H7 (cell line): ENCODE data around the gene TMEM232. TPM values are rescaled to one million over a fixed set of nuclear protein-coding genes. Genes with fewer than 3 reads are reported as not detected.

Source experiments
- DNase-seq: peaks from one replicate; pipeline ENCODE4 v3.0.0; 2012
- H3K27me3 ChIP-seq: 2 replicates; pipeline ENCODE4 v1.6.0; 2011; ENCODE audit warnings: mild to moderate bottlenecking, low read length; ENCODE audit not compliant: control insufficient read depth, insufficient read depth
- H3K36me3 ChIP-seq: replicated peaks from 2 replicates; pipeline ENCODE4 v1.5.1; 2011; ENCODE audit warnings: low read length; ENCODE audit not compliant: control insufficient read depth, insufficient read depth
- H3K4me3 ChIP-seq: 2 replicates; pipeline ENCODE4 v1.5.1; 2011; ENCODE audit warnings: low read depth, mild to moderate bottlenecking, control low read depth, low read length, moderate library complexity; ENCODE audit not compliant: insufficient read depth
- total RNA-seq: library from RNA; depleted of rRNA; stranded (reverse); fragments of >200 nt; shearing (Covaris generic); gene quantifications from 2 replicates; pipeline ENCODE4 v1.2.3, GENCODE V29; 2014

The TMEM232 gene
- total RNA-seq, 1 experiment from 2014 or later, result 1.0 TPM

DNA sequence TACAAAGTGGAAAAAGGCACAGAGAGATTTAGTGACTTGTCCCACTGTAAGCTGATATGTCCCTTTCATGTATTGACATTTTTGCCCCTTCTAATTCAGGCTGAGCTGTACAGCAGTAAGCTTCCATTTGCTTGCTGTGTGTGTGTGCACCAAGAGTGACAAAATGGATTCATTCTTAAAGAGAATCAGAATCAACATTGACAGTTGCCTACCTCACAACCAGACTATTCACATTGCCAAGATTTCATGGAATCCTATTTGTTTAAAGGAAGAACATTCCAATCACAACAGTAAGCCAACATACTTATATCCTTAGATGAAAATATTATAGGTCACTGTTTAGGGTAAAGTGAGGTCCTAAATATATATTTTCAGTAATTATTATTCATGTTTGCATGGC lies 102.6 kb downstream of the TMEM232 start:
- Histone ChIP-seq H3K4me3 (no peak overlapping the region), H3K36me3 (no peaks in the 10 kb centered on the region), H3K27me3 (no peaks in the 10 kb centered on the region)
- DNase-seq, result no peak

DNA sequence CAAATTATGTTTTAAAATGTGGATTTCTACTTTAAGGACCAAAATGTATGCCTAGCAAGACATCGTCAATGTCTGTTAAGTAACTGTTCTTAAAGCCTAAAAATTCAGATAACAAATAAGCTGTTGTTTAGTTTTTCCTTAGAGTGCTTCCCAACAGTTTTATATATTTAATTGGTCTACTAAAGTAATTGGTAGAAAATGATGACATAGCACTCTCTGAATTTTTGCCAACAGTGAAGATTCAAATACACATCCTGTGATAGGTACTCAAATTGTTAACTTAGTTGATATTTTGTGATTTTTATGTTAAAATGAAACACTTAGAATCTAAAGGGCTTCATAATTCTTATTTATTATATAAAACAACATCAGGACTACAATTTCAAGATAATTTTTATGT lies 107.5 kb downstream of the TMEM232 start:
- no peaks in the 10 kb centered on the region for H3K27me3 ChIP-seq
- H3K4me3 ChIP-seq, result no peak overlapping the region
- no peaks in the 10 kb centered on the region for H3K36me3 ChIP-seq
- no peak for DNase-seq

DNA sequence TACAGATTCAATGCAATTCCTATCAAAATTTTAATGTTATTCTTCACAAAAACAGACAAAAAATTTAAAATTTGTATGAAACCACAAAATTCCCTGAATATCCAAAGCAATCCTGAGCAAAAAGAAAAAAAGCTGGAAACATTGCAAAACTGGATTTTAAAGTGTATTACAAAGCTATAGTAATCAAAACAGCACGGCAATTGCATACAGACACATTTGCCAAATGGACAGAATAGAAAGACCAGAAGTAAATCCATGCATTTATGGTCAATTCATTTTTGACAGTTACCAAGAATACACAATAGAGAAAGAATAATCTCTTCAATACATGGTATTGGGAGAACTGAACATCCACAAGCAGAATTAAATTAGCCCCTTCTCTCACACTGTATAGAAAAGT lies 110.5 kb downstream of the TMEM232 start:
- H3K27me3 ChIP-seq, result no peaks in the 10 kb centered on the region
- no peaks in the 10 kb centered on the region for H3K36me3 ChIP-seq
- no peak for DNase-seq
- no peak overlapping the region for H3K4me3 ChIP-seq

DNA sequence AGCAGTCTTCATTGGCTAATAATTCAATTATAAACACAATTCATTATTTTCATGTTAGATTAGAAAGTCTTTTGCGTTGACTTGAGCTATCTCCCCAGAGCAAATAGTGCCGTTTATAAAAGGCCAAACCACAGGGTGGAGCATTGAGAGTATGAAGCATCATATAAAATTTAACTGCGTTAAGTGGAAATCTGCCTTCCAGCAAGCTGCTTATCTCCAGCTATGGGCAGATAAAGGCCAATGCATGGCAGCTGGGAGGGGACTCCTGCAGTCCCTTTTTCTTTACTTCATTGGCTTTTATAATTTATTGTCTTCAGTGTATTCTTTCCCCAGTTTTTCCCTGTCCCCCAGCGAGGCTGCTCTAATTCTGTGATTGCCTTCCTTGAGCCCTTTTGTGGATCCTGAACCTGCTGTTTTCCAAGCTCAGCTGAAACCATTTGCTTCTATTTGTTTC lies 113.7 kb downstream of the TMEM232 start:
- Histone ChIP-seq H3K4me3 (no peak overlapping the region), H3K27me3 (no peaks in the 10 kb centered on the region), H3K36me3 (no peaks in the 10 kb centered on the region)
- DNase-seq, result no peak

DNA sequence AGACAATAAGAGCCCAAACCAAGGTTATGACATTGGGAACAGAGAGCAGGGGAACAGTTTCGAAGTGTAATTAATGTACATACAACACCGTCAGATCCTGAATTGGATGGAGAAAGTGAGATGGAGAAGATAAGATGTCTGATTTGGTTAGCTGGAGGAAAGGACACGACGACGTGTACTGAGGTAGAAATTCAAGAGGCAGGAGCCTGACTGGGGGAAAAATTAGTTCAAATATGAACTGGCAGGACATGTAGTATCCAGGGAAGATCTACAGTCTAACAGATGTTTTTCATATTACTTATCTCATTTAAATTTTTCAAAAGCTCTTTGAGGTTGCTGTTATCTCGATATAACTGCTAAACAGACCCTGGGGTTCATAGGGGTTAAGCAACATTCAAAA lies 114.7 kb downstream of the TMEM232 start:
- Histone ChIP-seq H3K4me3 (no peak overlapping the region), H3K36me3 (no peaks in the 10 kb centered on the region), H3K27me3 (no peaks in the 10 kb centered on the region)
- no peak for DNase-seq

DNA sequence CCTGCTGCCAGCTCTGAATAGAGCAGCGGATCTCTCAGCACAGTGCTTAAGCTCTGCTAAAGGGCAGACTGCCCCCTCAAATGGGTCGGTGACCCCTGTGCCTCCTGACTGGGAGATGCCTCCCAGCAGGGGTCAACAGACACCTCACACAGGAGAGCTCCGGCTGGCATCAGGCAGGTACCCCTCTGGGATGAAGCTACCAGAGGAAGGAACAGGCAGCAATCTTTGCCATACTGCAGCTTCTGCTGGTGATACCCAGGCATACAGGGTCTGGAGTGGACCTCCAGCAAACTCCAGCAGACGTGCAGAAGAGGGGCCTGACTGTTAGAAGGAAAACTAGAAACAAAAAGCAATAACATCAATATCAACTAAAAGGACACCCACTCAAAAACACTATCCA lies 131.6 kb downstream of the TMEM232 start:
- no peak overlapping the region for H3K4me3 ChIP-seq
- no peaks in the 10 kb centered on the region for H3K27me3 ChIP-seq
- no peaks in the 10 kb centered on the region for H3K36me3 ChIP-seq
- no peak for DNase-seq

DNA sequence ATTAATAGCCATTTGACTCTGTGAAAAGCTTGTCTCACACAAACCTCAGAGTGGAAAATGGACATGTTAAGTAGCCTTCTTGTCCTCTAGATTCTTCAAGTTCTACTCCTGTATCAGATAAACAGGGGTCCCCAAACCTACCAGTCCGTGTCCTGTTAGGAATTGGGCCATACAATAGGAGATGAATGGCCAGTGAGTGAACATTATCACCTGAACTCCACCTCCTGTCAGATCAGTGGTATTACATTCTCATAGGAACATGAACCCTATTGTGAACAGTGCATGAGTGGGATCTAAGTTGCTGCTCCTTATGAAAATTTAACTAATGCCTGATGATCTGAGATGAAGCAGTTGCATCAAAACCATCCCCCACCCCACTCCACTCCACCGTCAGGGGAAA lies 136.3 kb downstream of the TMEM232 start:
- DNase-seq, result peak; percentile 0
- Histone ChIP-seq H3K36me3 (no peaks in the 10 kb centered on the region), H3K4me3 (no peak overlapping the region), H3K27me3 (no peaks in the 10 kb centered on the region)

DNA sequence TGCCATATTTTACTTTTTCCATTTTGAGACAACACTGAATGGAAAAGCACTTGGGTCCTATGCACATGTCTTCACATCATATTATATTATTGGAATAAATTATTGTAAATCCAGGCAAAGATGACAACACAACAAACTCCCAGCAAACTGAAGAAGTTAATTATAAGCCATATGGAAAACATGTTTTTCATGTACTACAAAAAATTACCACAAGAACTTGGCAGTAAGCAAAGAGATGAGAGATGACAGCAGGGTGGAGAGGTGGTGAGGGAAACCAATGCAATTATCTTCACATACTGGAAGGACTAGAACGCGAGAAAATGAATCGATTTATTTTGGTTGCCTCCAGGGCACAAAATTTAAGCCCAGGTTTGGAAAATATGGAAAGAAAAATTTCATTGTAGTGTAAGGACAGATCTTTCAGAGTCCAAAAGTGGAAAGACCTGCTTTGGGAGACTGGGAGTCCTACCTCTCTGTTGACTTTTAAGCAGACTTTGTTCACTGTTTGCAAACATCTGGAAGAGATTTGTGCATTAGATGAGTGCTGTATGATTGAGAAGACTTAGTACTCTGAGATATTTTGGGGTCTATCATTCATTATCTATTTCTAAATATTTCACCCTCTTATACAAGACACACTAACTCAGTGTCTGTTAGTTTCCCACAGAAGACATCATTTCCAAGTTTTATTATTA lies 138.0 kb downstream of the TMEM232 start:
- H3K27me3 ChIP-seq, result no peaks in the 10 kb centered on the region
- no peak for DNase-seq
- H3K36me3 ChIP-seq, result no peaks in the 10 kb centered on the region
- no peak overlapping the region for H3K4me3 ChIP-seq

DNA sequence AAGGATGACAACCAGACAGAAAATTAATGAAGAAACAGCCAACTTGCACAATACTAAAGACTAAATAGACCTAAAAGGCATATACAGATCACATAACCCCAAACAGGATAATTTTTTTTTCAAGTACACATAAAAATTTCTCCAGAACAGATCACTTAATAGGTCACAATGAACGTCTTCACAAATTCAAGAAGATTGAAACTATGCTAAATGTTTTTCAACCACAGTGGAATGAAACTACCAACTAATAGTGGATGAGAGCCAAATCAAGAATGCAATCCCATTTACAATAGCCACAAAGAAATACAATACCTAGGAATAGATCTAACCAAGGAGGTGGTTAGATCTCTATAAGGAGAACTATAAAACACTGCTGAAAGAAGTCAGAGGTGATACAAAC lies 145.8 kb downstream of the TMEM232 start:
- DNase-seq, result no peak
- no peaks in the 10 kb centered on the region for H3K27me3 ChIP-seq
- H3K36me3 ChIP-seq, result no peaks in the 10 kb centered on the region
- H3K4me3 ChIP-seq, result no peak overlapping the region

DNA sequence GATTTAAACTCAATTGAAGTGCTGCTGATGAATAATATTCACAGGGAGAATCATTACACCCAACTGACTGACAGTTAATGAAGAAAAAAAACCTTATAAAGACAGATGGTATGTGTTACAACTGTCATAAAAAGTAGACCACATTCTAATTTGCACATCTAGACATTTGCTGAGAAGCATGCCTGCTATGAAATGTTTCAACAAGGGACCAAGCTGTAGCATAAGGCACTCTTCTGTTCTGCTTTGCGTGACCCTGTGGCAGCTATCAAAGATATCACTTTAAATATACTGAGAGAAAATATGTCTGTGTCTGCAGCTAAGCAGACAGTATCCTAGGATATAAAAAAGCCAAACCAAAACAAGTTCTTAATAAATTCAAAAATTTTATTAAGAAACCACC lies 153.7 kb downstream of the TMEM232 start:
- no peaks in the 10 kb centered on the region for H3K27me3 ChIP-seq
- H3K4me3 ChIP-seq, result no peak overlapping the region
- DNase-seq, result no peak
- H3K36me3 ChIP-seq, result no peaks in the 10 kb centered on the region

DNA sequence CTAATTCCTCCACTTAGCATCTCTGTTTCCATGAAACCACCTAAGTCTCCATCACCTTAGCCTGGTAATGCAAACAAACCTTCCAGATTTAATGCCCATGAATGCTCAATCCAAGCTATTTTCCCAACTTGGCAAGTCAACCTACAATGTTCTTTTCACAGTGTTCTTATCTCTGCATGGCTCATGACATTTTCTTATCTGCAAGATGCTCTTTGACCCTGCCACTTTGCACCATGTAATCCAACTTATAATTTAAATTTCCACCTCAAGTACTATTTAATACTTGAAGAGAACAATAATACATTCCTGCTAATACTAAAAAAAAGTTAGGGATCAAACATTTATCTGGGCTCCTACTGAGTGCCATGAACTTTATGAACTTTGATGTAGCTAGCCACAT lies 164.3 kb downstream of the TMEM232 start:
- Histone ChIP-seq H3K27me3 (no peaks in the 10 kb centered on the region), H3K4me3 (no peak overlapping the region), H3K36me3 (no peaks in the 10 kb centered on the region; the same call in 1 of the 2 replicates)
- DNase-seq, result no peak

DNA sequence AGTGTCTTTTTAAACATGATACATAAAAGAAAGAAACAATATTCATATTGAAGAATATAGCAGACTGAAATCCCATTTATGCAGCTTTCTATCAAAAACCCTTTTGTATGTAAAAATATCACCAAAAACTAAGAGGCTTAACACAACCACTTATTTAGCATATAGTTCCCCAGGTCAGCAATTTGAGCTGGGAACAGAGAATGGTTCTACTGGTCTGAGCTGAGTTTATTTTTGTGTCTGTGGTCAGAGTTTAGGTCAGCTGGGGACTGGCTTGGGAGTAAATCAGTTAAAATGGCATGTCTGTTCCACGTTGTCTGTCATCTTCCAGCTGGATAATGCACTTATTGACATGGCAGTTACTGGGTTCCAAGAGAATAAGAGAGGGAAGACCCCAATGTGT lies 165.0 kb downstream of the TMEM232 start:
- no peaks in the 10 kb centered on the region; the same call in 1 of the 2 replicates for H3K36me3 ChIP-seq
- H3K27me3 ChIP-seq, result no peaks in the 10 kb centered on the region
- DNase-seq, result no peak
- H3K4me3 ChIP-seq, result no peak overlapping the region

DNA sequence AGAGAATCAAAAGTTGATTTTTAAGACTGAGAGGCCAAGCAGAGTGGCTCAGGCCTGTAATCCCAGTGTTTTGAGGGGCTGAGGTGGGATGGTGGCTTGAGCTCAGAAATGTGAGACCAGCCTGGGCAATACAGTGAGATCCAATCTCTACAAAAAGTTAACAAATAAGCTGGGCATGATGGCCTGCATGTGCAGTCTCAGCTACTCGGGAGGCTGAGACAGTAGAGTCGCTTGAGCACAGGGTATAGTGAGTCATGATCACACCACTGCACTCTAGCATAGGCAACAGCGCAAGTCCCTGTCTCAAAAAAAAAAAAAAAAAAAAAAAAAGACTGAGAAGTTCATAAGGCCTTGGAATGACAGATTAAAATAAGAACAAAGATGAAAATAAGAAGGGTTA lies 177.2 kb downstream of the TMEM232 start:
- H3K4me3 ChIP-seq, result no peak overlapping the region
- DNase-seq, result no peak
- no peaks in the 10 kb centered on the region for H3K27me3 ChIP-seq
- H3K36me3 ChIP-seq, result no peaks in the 10 kb centered on the region

DNA sequence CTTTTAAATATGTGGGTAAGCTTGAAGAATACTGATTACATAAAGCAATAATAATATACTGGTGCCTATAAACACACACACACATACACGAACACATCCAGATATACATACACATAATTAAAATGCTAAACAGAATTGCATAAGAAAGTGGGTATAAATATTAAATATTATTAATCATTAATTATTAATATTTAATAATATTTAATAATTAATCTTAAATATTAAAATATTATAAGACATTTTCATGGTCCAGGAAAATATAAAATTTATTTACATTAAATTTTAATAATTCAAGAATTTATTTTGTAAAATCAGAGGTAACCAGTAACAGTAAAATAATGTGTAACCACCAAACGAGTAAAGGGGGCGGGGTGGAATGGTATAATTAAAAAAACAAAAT lies 178.3 kb downstream of the TMEM232 start:
- DNase-seq, result no peak
- no peaks in the 10 kb centered on the region for H3K36me3 ChIP-seq
- no peak overlapping the region for H3K4me3 ChIP-seq
- no peaks in the 10 kb centered on the region for H3K27me3 ChIP-seq

DNA sequence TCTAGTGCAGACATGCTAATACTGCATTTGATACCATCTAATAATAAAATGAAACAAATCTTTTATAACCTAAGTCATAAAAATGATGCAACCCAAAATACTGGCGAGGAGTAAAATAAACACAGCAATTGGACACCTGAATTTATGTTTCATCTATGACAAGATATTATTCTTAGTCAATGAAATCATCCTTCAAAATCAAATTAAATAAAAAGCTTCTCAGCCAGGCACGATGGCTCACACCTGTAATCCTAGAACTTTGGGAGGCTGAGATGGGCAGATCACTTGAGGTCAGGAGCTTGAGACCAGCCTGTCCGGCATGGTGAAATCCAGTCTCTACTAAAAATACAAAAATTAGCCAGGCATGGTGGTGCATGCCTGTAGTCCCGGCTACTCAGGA lies 179.0 kb downstream of the TMEM232 start:
- Histone ChIP-seq H3K27me3 (no peaks in the 10 kb centered on the region), H3K4me3 (no peak overlapping the region), H3K36me3 (no peaks in the 10 kb centered on the region)
- DNase-seq, result no peak

DNA sequence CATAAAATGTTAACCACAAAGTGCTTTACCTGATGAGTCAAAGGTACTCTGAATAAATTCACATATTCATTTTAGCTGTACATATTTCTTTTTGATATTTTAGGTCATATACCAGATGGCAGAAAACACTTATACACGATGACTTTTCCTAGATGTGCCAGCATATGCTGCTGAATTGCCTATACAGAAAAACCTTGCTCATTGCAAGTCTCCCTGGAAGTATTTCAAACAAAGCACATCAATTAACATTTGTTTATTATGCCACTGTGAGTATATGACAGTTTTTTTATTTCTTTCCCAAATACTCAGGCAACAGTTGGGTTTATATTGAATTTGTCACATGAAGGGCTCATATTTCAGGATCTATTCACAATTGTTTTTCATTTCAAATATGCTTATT lies 180.8 kb downstream of the TMEM232 start:
- no peaks in the 10 kb centered on the region for H3K36me3 ChIP-seq
- H3K4me3 ChIP-seq, result no peak overlapping the region
- no peaks in the 10 kb centered on the region for H3K27me3 ChIP-seq
- DNase-seq, result no peak
